NB4 (cell line): ENCODE measurements around the gene HOXB6.

ENCODE experiments used
- DNase-seq: peaks from one replicate; pipeline ENCODE4 v3.0.0; 2010; ENCODE audit warnings: low read depth
- H3K4me3 ChIP-seq: one replicate; pipeline ENCODE4 v1.5.1; 2011; ENCODE audit warnings: mild to moderate bottlenecking, low read depth, low read length, moderate library complexity
- CTCF ChIP-seq: IDR thresholded peaks from one replicate; pipeline ENCODE4 v1.5.1; 2012; ENCODE audit warnings: low read depth, low read length
- MAX ChIP-seq: IDR thresholded peaks from 2 replicates; pipeline ENCODE4 v1.6.1; 2011; ENCODE audit warnings: low read depth, low read length
- MYC ChIP-seq: IDR thresholded peaks from 2 replicates; pipeline ENCODE4 v1.6.1; 2011; ENCODE audit warnings: low read depth, low read length
- POLR2A ChIP-seq: IDR thresholded peaks from 2 replicates; pipeline ENCODE4 v1.6.1; 2011; ENCODE audit warnings: mild to moderate bottlenecking; ENCODE audit not compliant: insufficient read length; ENCODE audit errors: extremely low read depth

The HOXB6 gene

DNA sequence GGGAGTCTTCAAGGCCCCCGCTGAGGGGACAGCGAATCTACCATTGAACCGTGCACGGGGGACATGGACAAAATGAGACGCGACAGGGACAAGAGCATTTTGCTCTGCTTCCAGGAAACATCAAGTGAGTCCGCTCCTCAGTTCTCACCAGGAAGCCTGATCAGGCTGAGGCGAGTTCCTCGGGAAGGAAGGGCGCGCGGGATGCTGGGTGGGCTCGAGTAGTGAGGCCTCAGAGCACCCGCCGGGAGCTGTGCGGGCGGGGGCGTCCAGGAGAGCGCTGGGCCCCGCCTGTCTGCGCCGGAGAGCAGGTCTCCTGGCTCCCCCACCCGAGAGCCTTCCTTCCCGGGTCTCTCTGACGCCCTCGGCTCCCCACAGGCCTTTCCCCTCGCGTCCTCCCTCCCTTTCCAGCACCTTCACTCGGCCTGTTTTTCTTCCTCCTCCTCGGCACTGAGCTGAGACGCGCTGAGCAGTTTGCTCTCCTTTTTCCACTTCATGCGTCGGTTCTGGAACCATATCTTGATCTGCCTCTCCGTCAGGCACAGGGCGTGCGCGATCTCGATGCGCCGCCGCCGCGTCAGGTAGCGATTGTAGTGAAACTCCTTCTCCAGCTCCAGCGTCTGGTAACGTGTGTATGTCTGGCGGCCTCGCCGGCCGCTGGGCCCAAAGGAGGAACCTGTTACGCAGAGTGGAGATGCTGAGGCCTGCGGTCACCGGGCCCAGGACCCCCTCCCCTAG, 8.6 kb downstream of the HOXB6 start:
- no peak overlapping the region for H3K4me3 ChIP-seq
- no peak for TF ChIP-seq MAX
- TF ChIP-seq POLR2A: no peak
- TF ChIP-seq MYC: no peak
- TF ChIP-seq CTCF: no peak
- no peak for DNase-seq

DNA sequence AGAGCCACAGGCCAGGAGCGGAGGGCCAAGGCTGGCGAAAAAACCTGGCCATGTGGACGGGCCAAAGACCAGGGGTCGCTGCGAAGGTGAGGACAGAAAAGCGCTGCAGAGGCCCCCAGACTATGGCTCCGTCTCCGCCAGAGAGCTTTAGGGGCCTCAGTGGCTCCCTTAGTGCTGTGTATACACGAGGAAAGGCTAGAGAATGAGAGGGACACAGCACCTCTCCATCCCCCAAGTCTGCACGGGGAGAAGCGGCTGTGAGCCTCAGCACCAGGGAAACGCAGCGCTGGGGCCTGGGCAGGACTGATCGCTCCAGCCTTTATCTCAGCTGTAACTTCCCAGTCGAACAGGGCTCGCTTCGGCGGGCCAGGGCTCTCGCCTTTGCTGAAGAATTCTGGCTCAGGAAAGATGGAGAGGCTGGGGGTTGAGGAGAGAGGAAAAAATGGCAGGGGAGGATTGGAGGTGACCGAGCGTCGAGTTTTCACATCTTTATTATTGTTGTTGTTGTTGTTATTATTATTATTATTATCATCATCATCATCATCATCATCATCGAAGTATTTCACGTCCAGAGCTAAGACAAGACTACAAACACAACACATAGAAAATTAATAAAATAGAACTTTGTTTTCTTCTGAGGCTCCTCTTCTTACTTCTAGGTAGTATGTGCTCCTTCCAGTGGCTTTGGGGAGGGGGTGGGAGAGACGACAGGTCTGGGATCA, 9.3 kb downstream of the HOXB6 start:
- DNase-seq: no peak
- H3K4me3 ChIP-seq: no peak overlapping the region
- TF ChIP-seq POLR2A: no peak
- no peak for TF ChIP-seq MAX
- no peak for TF ChIP-seq CTCF
- no peak for TF ChIP-seq MYC

GRCh38 chr17:48594538-48595277, 10.1 kb downstream of the HOXB6 start:
- TF ChIP-seq MAX (no peak), POLR2A (no peak), CTCF (no peak), MYC (no peak)
- DNase-seq: no peak
- H3K4me3 ChIP-seq: no peak overlapping the region

- peak; percentile 77 for DNase-seq
- TF ChIP-seq POLR2A (no peak), CTCF (peak; percentile 84), MYC (peak; percentile 17; the same call in 1 of the 2 replicates), MAX (no peak)
- H3K4me3 ChIP-seq: no peak overlapping the region
Measured at GRCh38 chr17:48593840-48594537, 10.8 kb downstream of the HOXB6 start.

- DNase-seq: no peak
- no peak within 1 kb of the TSS for H3K4me3 ChIP-seq
- TF ChIP-seq MAX (no peak), POLR2A (no peak), MYC (no peak), CTCF (no peak)
Measured at GRCh38 chr17:48593126-48593829, 11.5 kb downstream of the HOXB6 start, which contains the start of gene HOXB5. TSS of gene HOXB5 (minus strand) at chr17:48593779. CDS start at chr17:48593682, 97 bp downstream.
